Stimulated activated CD4-positive, alpha-beta T cell treated with anti-CD3 and anti-CD28 coated beads, Interleukin-1b, Interleukin-23, amount 100 ng/mL, for 1 hour (primary cell): ENCODE results near the gene RASL10A.

Experiments
- DNase-seq, 2 donors: peaks; one replicate each; pipeline ENCODE4 v3.0.0-alpha.2; 2020; ENCODE audit warnings: low read depth in 2 of 2

RASL10A gene

DNA sequence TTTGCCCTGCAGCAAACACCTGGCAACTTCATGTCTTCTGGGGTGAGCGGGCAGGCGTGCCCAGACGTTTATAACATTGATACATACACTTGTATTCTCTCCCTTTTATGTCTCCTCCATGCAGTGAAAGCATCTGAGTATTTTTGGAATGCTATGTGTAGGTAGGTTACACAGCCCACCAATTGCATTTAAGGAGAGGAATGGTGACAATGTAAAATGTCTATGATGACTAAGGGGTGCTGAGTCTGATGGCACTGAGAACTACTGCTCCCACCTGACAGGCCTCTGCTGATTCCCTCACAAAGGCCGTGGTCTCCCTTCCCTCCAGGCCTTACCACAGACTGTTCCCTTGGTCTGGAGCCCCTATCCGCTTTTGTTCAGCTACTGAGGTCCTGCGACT is 22.9 kb upstream of the RASL10A start:
- no peak for DNase-seq

DNA sequence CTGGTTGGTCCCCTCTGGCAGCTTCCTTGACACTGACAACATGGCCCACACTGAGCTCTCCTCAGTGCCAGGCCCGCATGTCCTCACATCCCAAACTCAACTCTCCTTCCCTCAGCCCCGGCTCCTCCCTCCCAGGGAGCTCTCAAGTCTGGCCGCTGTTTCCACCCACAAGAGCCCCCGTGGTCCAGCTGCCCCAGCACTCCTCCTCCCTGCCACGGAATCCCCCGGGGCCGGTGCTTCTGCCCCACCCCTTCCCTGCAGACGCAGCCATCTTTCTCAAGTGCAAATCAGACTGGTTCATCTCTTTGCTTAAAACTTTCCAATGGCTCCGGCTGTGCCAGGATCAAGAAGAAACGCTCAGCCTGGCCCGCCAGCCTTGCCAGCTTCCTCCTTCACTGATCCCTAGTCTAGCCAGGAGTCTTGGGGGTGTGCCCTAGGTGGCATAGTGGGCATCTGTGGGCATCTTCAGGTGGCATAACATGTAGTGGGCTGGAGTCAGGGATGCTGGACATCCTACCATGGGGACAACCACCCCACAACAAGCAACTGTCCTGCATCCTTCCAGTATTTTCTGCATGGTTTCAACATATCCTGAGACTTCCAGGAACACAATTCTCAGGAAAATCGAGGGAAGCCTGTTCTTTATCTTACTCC is 22.3 kb upstream of the RASL10A start:
- DNase-seq, result no peak

GRCh38 chr22:29336751-29337490 is 21.4 kb upstream of the RASL10A start:
- no peak for DNase-seq

GRCh38 chr22:29335656-29336055 is 20.2 kb upstream of the RASL10A start:
- DNase-seq, result no peak

DNA sequence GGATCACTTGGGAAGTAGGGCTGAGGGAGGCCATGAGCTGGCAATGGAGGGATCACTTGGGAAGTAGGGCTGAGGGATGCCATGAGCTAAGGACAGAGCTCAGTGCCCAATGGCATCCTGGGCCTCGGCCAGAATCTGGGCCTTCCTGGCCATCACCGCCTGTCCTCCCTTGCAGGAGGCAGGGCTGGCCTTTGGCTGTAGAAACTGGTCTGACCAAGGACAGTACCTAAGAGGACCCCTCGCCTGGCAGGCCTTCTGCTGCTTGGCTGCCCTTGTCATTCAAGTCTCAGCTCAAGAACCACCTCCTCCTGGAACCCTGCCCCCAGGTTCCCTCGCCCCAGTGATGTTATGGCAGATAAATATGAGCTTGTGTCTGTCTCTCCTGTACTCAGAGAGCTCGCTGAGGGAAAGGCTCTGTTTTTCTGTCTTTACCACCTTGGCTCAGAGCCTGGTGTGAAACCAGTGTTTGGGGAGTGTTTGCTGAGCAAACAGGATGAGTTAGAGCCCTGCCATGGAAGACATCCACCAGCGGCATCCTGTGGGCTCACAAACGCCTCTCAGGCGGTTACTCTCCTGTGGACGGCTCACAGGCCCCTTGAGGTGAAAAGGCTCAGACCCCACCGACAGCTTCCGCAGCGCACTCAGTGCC is 19.3 kb upstream of the RASL10A start:
- DNase-seq, result no peak

GRCh38 chr22:29334148-29334547 is 18.7 kb upstream of the RASL10A start:
- DNase-seq, result no peak

DNA sequence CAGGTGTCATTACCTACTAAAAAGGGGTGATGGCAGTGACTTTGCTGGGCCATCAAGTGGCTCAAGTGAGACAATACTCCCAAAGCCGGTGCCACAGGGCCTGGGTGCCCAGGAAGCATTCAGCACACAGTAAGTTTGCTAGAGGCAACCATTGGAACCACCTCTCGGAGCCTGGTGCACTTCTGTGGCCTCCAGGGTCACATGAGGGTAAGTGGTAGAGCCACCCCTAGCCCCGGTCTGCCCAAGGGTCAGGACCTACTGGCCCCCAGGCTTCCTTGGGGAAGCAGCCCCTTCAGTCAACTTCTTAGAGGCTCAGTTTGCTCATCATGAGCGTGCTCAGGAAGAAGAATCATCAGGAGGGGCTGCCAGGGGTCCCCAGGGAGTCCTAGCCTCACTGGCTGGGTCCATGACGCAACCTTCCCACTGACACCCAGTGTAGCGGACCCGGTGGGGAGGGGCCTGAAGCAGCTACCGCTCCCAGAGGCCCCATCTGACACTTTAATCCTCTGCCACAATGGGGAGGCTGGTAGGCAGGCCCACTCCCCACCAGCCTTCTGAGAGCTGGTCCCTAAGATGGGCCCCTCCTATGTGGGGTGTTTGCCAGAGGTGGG is 17.5 kb upstream of the RASL10A start:
- DNase-seq, result no peak

DNA sequence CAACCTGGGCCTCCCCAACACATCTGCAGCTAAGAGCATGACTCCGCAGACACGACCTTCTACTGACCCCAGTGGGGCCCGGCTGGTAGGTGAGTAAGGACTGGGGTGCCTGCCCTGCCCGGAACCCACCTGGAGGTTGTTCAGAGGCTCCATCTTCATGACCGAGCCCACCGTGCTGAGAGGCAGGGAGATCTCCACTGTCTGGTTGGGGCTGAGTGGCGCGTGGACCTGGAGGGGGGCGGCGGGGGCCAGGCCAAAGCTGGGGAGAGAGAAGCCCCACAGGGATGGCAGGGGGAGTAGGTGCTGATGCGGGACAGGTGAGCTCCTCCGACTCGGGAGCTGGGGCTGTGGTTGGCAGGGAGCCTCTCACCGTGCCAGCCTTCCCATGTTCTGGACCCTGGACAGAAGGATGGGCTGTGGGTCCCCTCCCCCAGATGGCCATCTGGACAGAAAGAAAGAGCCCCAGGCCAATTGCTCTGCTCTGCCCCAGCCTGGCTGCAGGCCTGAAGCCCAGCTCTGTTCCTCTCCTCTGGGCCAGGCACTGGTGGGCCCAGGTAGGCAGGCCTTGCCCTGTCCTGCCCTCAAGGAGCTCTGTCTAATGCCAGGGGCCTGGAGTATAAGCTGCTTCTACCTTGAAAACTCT is 16.3 kb upstream of the RASL10A start:
- no peak for DNase-seq

GRCh38 chr22:29331213-29331612 is 15.7 kb upstream of the RASL10A start:
- no peak for DNase-seq

GRCh38 chr22:29330753-29331152 is 15.3 kb upstream of the RASL10A start:
- DNase-seq, result no peak

- DNase-seq, result no peak
Observed at GRCh38 chr22:29330291-29330690, 14.8 kb upstream of the RASL10A start.

GRCh38 chr22:29329581-29329980 is 14.1 kb upstream of the RASL10A start:
- no peak for DNase-seq

- DNase-seq, result no peak
Observed at GRCh38 chr22:29328566-29329500, 13.3 kb upstream of the RASL10A start.

GRCh38 chr22:29328055-29328454 is 12.6 kb upstream of the RASL10A start:
- no peak for DNase-seq

- no peak for DNase-seq
Observed at GRCh38 chr22:29327089-29327764, 11.7 kb upstream of the RASL10A start.

GRCh38 chr22:29326481-29326880 is 11.0 kb upstream of the RASL10A start:
- DNase-seq, result no peak

- no peak for DNase-seq
Observed at GRCh38 chr22:29325785-29326315, 10.4 kb upstream of the RASL10A start.

GRCh38 chr22:29325356-29325755 is 9.9 kb upstream of the RASL10A start:
- no peak for DNase-seq

GRCh38 chr22:29323641-29324040 is 8.1 kb upstream of the RASL10A start:
- no peak for DNase-seq

DNA sequence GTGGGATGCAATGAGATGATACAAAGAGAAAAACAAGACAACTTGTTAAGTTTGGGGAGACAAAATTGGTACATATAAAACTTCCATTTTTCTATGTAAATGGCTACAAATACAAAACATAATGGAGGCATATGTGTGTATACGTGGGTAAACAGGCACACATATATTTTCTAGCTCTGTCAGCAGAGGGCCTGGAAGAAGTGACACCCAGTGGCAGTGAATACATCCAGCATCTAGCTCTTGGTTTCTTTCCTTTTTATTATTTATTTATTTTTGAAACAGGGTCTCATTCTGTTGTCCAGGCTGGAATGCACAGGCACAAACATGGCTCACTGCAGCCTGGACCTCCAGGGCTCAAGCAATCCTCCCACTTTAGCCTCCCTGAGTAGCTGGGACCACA is 5.0 kb upstream of the RASL10A start:
- no peak for DNase-seq
